SKM-1 treated with dmso at 0.1 percent for 144 hours (cell line): ENCODE data around the gene ANO8.
"Not testable (repeated sequence)": the region's sequence is repeated elsewhere in the genome, so short reads cannot be mapped to it uniquely, and the experiment has no call there.

Experiments used
- DNase-seq: peaks from one replicate; lab custom pipeline; 2025; ENCODE audit not compliant: unreplicated experiment; lab: John Stamatoyannopoulos, UW

The ANO8 gene

GRCh38 chr19:17334414-17335409, at the start of gene ANO8:
Gene ANO8, minus strand, starts transcription at chr19:17334855. Its CDS starts 185 bp downstream, at chr19:17334670.
- peak; percentile 97 for DNase-seq

GRCh38 chr19:17380426-17381138, 45.9 kb upstream of the ANO8 start:
- no peak for DNase-seq

- DNase-seq = no peak
These were observed 44.6 kb upstream of the ANO8 start for GRCh38 chr19:17379221-17379631.

- no peak for DNase-seq
These were observed 43.6 kb upstream of the ANO8 start for GRCh38 chr19:17378271-17378670.

GRCh38 chr19:17376935-17377600, 42.4 kb upstream of the ANO8 start, which contains the start of gene PLVAP:
Gene PLVAP, minus strand, starts transcription at chr19:17377342. Its CDS starts 54 bp downstream, at chr19:17377288.
- no peak for DNase-seq

GRCh38 chr19:17370026-17370587, 35.5 kb upstream of the ANO8 start:
- peak; percentile 93 for DNase-seq

GRCh38 chr19:17365361-17365760, 30.7 kb upstream of the ANO8 start:
- no peak for DNase-seq

- not testable (repeated sequence) for DNase-seq
These were observed 29.4 kb upstream of the ANO8 start for GRCh38 chr19:17363852-17364605.

GRCh38 chr19:17359905-17360800, 25.5 kb upstream of the ANO8 start:
- DNase-seq = no peak

- DNase-seq = no peak
These were observed 23.7 kb upstream of the ANO8 start for GRCh38 chr19:17358395-17358794.

GRCh38 chr19:17357724-17358123, 23.1 kb upstream of the ANO8 start:
- no peak for DNase-seq

GRCh38 chr19:17357078-17357666, 22.5 kb upstream of the ANO8 start:
- no peak for DNase-seq

GRCh38 chr19:17353386-17353785, 18.7 kb upstream of the ANO8 start:
- DNase-seq = no peak

- no peak for DNase-seq
These were observed 18.1 kb upstream of the ANO8 start for GRCh38 chr19:17352608-17353280.

GRCh38 chr19:17351815-17352435, 17.3 kb upstream of the ANO8 start:
- no peak for DNase-seq

- DNase-seq = no peak
These were observed 14.0 kb upstream of the ANO8 start for GRCh38 chr19:17348700-17349099.

- DNase-seq = no peak
These were observed 13.2 kb upstream of the ANO8 start for GRCh38 chr19:17347877-17348276.

- no peak for DNase-seq
These were observed 12.7 kb upstream of the ANO8 start for GRCh38 chr19:17347361-17347760.
